HT1080 (cell line): ENCODE data around the gene ZNF641. TPM values are rescaled to one million over a fixed set of nuclear protein-coding genes. Genes with fewer than 3 reads are reported as not detected.
A peak's percentile ranks its signal among the peaks of the same experiment; 100 is the strongest.
"Not testable (repeated sequence)": the region's sequence is repeated elsewhere in the genome, so short reads cannot be mapped to it uniquely, and the experiment has no call there.

Experiments
- DNase-seq: peaks from one replicate; pipeline ENCODE4 v3.0.0-alpha.2; 2015; ENCODE audit warnings: low read depth
- small RNA-seq: library from RNA; depleted of rRNA; stranded (forward); fragments of <200 nt; gene quantifications from one replicate; pipeline ENCODE3, GENCODE V24; 2014
- total RNA-seq: library from RNA; depleted of rRNA; stranded (reverse); fragments of >200 nt; shearing (Covaris generic); gene quantifications from 2 replicates; pipeline ENCODE4 v1.2.3, GENCODE V29; 2014; rRNA removed

Gene ZNF641
- total RNA-seq, 1 experiment from 2014 or later, result 5.4 TPM

GRCh38 chr12:48336061-48336460 lies 14.7 kb downstream of the ZNF641 start:
- DNase-seq, result no peak

DNA sequence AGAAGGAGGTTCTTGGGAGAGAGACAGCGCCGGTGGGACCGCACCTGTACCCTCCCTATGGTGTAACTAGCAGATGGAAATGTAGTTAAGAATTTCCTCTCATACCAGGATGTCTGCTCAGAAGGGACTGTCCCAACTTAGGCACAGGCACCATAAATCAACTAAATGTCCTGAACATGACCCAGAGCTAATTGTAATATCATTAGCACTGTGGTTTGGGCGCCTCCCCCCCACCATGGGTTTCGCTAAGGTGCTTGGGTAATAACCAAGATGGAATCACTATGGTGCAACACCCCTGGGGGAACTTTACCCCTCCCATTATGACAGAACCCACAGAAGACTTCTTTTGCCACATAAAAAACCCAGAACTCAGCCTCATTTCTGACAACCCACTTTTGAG lies 15.9 kb downstream of the ZNF641 start:
- no peak for DNase-seq

GRCh38 chr12:48333680-48334079 lies 17.0 kb downstream of the ZNF641 start:
- DNase-seq, result not testable (repeated sequence)

- no peak for DNase-seq
These were observed 19.3 kb downstream of the ZNF641 start for GRCh38 chr12:48331399-48331798.

GRCh38 chr12:48329199-48329939 lies 21.4 kb downstream of the ZNF641 start:
- DNase-seq, result no peak

GRCh38 chr12:48316491-48316890 lies 34.2 kb downstream of the ZNF641 start:
- DNase-seq, result no peak

GRCh38 chr12:48311313-48311712 lies 39.4 kb downstream of the ZNF641 start:
- DNase-seq, result no peak

- no peak for DNase-seq
These were observed 43.5 kb downstream of the ZNF641 start for GRCh38 chr12:48307269-48307668.

GRCh38 chr12:48305190-48305589 lies 45.5 kb downstream of the ZNF641 start:
- DNase-seq, result no peak

DNA sequence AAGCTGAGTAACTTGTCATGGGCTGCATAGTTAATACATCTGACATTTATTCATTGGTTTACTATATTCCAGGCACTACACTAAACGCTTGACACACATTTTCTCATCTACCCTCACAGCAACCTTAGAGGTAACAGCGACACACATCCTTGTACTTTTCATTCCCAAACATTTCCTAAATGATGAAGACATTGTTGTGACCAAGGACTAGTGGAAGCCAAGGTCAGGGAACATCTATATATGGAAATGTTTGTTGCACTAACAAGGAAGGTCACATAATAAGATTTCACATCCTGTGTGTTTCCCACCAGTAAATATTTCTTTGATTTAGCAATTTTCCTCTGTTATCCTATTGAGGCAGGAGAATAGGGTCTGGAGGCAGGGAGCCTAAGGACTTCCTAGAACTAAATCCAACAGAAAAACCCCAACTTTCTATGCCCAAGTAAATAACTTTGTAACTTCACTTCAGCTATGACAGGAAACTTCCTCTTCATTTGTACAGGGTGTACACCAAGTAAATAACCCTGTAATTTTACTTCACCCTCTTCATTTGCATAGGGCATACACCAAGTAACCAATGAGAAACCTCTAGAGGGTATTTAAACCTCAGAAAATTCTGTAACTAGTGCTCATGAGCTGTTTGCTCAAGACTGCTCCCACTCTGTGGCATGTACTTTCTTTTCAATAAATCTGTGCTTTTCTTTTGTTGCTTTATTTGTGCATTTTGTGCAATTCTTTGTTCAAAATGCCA lies 48.4 kb downstream of the ZNF641 start:
- DNase-seq, result no peak

GRCh38 chr12:48300774-48301173 lies 49.9 kb downstream of the ZNF641 start:
- no peak for DNase-seq

- DNase-seq, result peak; percentile 75
These were observed 54.0 kb downstream of the ZNF641 start for GRCh38 chr12:48296586-48297282.

- DNase-seq, result no peak
These were observed 58.7 kb downstream of the ZNF641 start for GRCh38 chr12:48292040-48292439.

DNA sequence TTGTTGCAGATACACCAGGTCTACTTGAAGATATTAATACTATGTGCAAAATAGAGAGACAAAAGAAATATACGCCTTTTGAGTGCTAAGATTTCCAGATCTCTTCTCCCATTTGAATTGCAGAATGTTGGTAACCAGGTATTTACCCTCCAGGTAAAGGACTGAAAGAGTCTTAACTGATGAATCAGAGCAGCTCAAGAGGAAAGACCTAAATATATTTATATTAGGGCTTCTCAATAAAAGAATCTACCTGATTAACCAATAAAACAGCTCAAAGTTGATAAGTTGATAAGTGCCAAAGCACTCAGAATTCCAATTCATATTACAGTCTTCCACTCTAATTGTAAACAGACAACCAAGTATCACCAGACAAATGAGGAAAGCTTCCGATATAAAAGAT lies 59.2 kb downstream of the ZNF641 start:
- no peak for DNase-seq

DNA sequence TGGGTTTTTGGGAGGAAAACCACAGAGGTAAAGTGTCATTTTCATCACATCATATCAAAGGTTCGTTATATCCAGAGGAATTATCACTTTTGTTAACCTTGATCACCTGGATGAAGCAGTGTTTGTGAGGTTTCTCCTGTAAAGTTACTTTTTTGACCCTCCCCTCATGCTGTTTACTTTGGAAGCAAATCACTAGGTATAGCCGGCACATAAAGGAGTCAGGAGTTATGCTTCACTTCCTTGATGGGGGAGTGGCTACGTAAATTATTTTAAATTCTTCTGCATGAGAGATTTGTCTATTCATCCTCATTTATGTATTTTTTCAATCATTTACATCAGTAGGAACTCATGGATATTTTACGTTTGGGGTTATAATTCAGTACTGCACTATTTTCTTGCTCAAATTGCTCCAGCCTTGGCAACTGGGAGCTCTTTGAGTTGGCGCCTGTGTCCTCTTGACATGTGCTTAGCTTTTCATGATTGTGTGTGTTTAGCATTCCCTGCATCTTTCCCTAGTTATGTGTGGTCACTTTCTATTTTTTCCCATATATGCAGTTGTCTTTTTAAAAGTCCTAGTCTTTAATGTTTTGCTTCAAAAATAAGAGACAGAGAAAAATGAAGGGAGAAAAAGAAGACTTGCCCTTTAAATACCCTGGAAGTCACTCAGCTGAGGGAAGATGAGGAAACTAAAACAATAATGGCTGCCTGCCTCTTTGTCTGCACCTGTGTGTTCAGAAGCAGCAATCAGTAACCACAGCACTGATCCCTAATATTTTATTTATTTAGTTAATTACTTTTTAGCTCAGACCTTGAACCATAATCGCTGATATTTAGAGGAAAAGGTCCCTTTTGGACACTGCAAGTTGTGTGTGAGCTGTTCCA lies 62.1 kb downstream of the ZNF641 start:
- DNase-seq, result no peak

Small RNA genes within 50 kb of the gene (small RNA-seq; reads per million reads assigned to genes)
- gene AC024257.2, result not detected

Other genes starting within 250 kb of the ZNF641 start
- 18.0 and 27.5 TPM in 2 replicates for gene SENP1, start 244.8 kb downstream of the ZNF641 start, total RNA-seq
- 60.4 and 60.9 TPM in 2 replicates for gene PFKM, start 231.6 kb downstream of the ZNF641 start, total RNA-seq
- 34.8 and 46.3 TPM in 2 replicates for gene ASB8, start 193.4 kb downstream of the ZNF641 start, total RNA-seq
- 0.19 and 0.40 TPM in 2 replicates for gene CCDC184, start 167.3 kb downstream of the ZNF641 start, total RNA-seq
- gene OR10AD1, start 147.6 kb downstream of the ZNF641 start, total RNA-seq, result not detected in 2 replicates
- not detected in 2 replicates for gene ANP32D, start 121.6 kb upstream of the ZNF641 start, total RNA-seq
- not detected in 2 replicates for gene C12orf54, start 131.6 kb upstream of the ZNF641 start, total RNA-seq
- not detected in 2 replicates for gene OR8S1, start 174.7 kb upstream of the ZNF641 start, total RNA-seq
- 0.13 TPM in 1 of 2 replicates, not detected in the other for gene LALBA, start 219.1 kb upstream of the ZNF641 start, total RNA-seq